Natural killer cell (primary cell): ENCODE results near the gene CCDC146. TPM values are rescaled to one million over a fixed set of nuclear protein-coding genes. Genes with fewer than 3 reads are reported as not detected.

ENCODE experiments used
- ATAC-seq, 3 donors: fragments of 150-1000 bp in 2 of 3; fragments of 200-7000 bp in 1 of 3; cut with Tn5 transposase; 1 replicate in 1 of 3; 2 replicates in 2 of 3; pipeline ENCODE4 v1.10.0; 2021; ENCODE audit warnings: mild to moderate bottlenecking in 2 of 3, moderate library complexity in 2 of 3
- DNase-seq, 2 donors: peaks; one replicate each; pipeline versions ENCODE4 v3.0.0 to v3.0.0-alpha.2; 2013 to 2021; ENCODE audit warnings: mixed read lengths in 1 of 2
- H3K27ac ChIP-seq: one replicate; pipeline ENCODE4 v1.5.1; 2013; ENCODE audit warnings: mild to moderate bottlenecking, low read length
- H3K27me3 ChIP-seq: one replicate; pipeline ENCODE4 v1.6.1; 2013; ENCODE audit warnings: low read length; ENCODE audit not compliant: control insufficient read depth, insufficient read depth
- H3K36me3 ChIP-seq: one replicate; pipeline ENCODE4 v1.6.1; 2013; ENCODE audit warnings: low read length; ENCODE audit not compliant: control insufficient read depth, insufficient read depth
- H3K4me1 ChIP-seq: one replicate; pipeline ENCODE4 v1.6.1; 2013; ENCODE audit warnings: low read length; ENCODE audit not compliant: control insufficient read depth, insufficient read depth
- H3K4me3 ChIP-seq: one replicate; pipeline ENCODE4 v1.5.1; 2013; ENCODE audit warnings: low read length
- H3K9me3 ChIP-seq: one replicate; pipeline ENCODE4 v1.6.1; 2013; ENCODE audit warnings: low read length; ENCODE audit not compliant: control insufficient read depth, insufficient read depth
- H3K27ac Mint-ChIP-seq, 2 donors: one replicate each; pipeline ENCODE4 v1.8.0; 2022; ENCODE audit warnings: mild to moderate bottlenecking in 2 of 2, mixed read lengths in 2 of 2, moderate library complexity in 1 of 2
- H3K27me3 Mint-ChIP-seq, 2 donors: one replicate each; pipeline ENCODE4 v1.8.0; 2022; ENCODE audit warnings: low read depth in 2 of 2, mixed read lengths in 2 of 2
- H3K36me3 Mint-ChIP-seq: one replicate; pipeline ENCODE4 v1.8.0; 2022; ENCODE audit warnings: mixed read lengths
- H3K4me1 Mint-ChIP-seq, 2 donors: one replicate each; pipeline ENCODE4 v1.8.0; 2022; ENCODE audit warnings: mixed read lengths in 2 of 2
- H3K4me3 Mint-ChIP-seq: one replicate; pipeline ENCODE4 v1.8.0; 2022; ENCODE audit warnings: mild to moderate bottlenecking, moderate library complexity, mixed read lengths
- H3K9me3 Mint-ChIP-seq, 2 donors: one replicate each; pipeline ENCODE4 v1.8.0; 2022; ENCODE audit warnings: mixed read lengths in 2 of 2
- CTCF ChIP-seq: fragments of 200-600 bp; IDR thresholded peaks from one replicate; pipeline ENCODE4 v1.8.0; 2022; ENCODE audit warnings: antibody characterized with exemption
- WGBS: methylation state at CpG from one replicate; pipeline ENCODE4 v1.1.7; 2013; ENCODE audit warnings: missing lambda C conversion rate; ENCODE audit not compliant: insufficient coverage; 5-methylcytosine and 5-hydroxymethylcytosine counted together
- intact Hi-C: fragments of 100-400 bp; cut with micrococcal nuclease; formaldehyde crosslinking; loops from one replicate; pipeline ENCODE4 v1.14.2; 2022
- total RNA-seq, 4 donors: library from RNA; stranded (reverse); fragments of 120-200 nt in 1 of 4; gene quantifications; one replicate each; pipeline versions ENCODE4 v1.2.3 to v1.2.4, GENCODE V29; 2013 to 2022

Gene CCDC146
- total RNA-seq, 3 donors from 2014 or later (not counting 1 experiment from before 2014, with no cell fraction given), result 20.1 to 25.6 (median 24.0) TPM

DNA sequence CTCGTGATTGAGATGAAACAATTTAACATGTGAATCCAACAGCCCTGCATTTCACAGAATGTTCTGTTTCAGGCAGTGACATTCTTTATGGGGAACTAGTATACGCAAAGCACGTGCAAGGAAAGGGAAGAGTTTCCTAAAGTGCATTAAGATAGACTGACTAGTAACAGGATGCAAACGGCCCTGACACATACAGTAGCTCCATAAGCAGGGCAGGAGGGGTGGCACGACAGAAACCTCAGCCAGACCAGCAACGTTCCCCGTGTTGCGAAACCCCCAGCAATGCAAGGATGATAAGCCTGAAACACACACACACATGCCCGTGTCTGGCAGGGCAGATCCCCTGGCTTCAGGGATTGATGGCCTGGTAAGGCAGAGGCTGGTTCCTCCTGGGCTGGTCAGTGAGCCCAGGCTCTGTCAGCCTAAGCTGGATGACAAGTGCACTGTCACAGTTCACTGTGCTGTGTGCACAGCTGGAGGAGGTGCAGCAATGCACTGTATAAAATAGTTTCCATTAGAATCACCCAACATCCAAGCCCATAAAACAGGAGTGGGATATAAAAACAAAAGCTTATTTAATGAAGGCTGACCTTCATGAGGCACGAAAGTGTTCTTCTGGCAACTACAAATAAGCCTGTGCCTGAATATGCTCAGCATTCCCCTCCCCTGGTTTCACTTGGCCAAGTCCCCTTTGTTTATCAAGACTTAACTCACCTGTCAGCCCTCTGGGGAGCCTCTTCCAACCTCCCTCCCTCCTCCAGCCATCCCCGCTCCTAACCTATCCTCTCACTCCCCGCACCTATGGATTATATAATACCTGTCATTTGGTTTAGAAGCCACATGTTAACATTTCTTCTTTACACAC lies 204.9 kb downstream of the CCDC146 start:
- Histone ChIP-seq H3K4me3 (no peak overlapping the region), H3K36me3 (peaks cover 26% of the 10 kb centered on the region), H3K9me3 (no peaks in the 10 kb centered on the region), H3K4me1 (peaks cover 57% of the 10 kb centered on the region), H3K27ac (peak overlapping the region; percentile 58), H3K27me3 (no peaks in the 10 kb centered on the region)
- no peak for TF ChIP-seq CTCF
- ATAC-seq (peak in 1 of 3 donors; percentile 29), DNase-seq (peak in 1 of 2 donors; percentile 35)
- Mint-ChIP-seq H3K36me3 (peaks cover 20% of the 10 kb centered on the region), H3K4me1 (peaks cover 83 to 88% of the 10 kb centered on the region in 2 donors), H3K9me3 (no peaks in the 10 kb centered on the region), H3K4me3 (peak overlapping the region; percentile 91), H3K27ac (peak overlapping the region; percentile 97), H3K27me3 (no peaks in the 10 kb centered on the region)
- 54% methylated on average over 12 of the region's 12 CpGs for WGBS
- intact Hi-C loops, result loop anchor here (1.0 to 5.0 kb wide), 2 partner anchors 24 to 130 kb away; partner anchors contain the start of gene FGL2

DNA sequence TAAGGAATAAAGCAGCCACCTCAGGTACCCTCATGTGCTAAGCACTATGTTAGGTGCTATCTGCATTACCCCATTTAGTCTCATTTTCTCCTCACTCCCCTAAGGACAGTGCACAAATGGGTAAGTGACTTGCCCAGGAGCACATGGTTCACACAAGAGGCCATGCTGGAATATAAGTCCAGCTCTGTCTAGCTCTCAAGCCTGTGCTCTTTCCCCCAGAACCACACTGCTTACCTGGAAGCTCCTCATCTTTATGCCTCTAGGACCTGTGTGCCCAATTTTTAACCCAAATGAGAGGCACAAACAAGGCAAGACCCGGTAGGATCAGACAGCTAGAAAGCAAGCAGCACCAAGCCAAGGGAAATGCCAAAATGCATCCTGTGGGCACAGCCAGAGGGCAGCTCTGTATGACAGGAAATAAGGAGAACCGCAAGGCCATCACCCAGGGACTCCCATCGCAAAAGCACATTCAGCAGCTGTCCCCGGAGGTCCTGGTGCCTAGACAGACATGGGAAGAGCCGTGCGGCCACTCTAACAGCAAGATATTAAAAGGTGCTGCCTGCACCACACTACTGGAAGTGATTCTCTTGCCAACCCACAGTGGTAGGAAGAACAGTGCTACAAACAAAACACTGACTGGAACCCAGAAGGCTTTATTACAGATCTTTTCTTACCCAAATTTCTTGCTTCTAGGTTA lies 205.7 kb downstream of the CCDC146 start:
- 6% methylated on average over 6 of the region's 6 CpGs for WGBS
- peak in 1 of 2 donors; percentile 50 for DNase-seq
- Histone ChIP-seq H3K9me3 (no peaks in the 10 kb centered on the region), H3K4me3 (peak overlapping the region; percentile 4), H3K4me1 (peaks cover 58% of the 10 kb centered on the region), H3K27me3 (no peaks in the 10 kb centered on the region), H3K36me3 (peaks cover 21% of the 10 kb centered on the region), H3K27ac (peak overlapping the region; percentile 58)
- H3K36me3 Mint-ChIP-seq, result peaks cover 20% of the 10 kb centered on the region
- intact Hi-C loops, result loop anchor here (1.0 to 5.0 kb wide), 2 partner anchors 23 to 131 kb away; partner anchors contain the start of gene FGL2
- H3K27ac Mint-ChIP-seq, result peak overlapping the region; percentile 97
- H3K27me3 Mint-ChIP-seq, result no peaks in the 10 kb centered on the region
- peak overlapping the region; percentile 91 for H3K4me3 Mint-ChIP-seq
- no peaks in the 10 kb centered on the region for H3K9me3 Mint-ChIP-seq
- ATAC-seq, result peak; percentile 15 to 36 (median 23)
- peaks cover 82 to 86% of the 10 kb centered on the region in 2 donors for H3K4me1 Mint-ChIP-seq
- TF ChIP-seq CTCF, result no peak

DNA sequence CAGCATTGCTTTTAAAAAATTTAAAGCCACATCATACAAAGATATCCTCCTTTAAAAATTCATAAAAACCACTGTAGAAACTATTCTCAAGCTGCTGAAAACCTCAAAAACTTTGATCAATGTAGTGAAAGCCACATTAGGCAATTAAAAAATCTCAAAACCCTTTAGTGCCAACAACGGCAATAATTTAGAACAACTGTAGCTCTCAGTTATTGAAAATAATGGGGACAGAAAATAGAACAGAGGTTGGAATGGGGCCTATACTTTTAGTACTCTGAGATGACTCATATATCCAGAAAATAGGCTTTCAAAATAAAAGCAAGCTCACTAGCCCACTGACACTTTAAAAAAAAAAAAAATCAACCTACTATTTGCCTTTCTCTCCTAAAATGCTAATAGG lies 206.3 kb downstream of the CCDC146 start:
- Histone ChIP-seq H3K4me3 (no peak overlapping the region), H3K36me3 (peaks cover 16% of the 10 kb centered on the region), H3K27me3 (no peaks in the 10 kb centered on the region), H3K9me3 (no peaks in the 10 kb centered on the region), H3K27ac (peak overlapping the region; percentile 58), H3K4me1 (peaks cover 58% of the 10 kb centered on the region)
- H3K4me3 Mint-ChIP-seq, result peak overlapping the region; percentile 91
- peaks cover 20% of the 10 kb centered on the region for H3K36me3 Mint-ChIP-seq
- H3K9me3 Mint-ChIP-seq, result no peaks in the 10 kb centered on the region
- no peak for TF ChIP-seq CTCF
- DNase-seq (no peak), ATAC-seq (no peak)
- H3K27ac Mint-ChIP-seq, result peak overlapping the region; percentile 97
- WGBS, result no CpG with 5 or more reads among the region's 1 CpG
- no peaks in the 10 kb centered on the region for H3K27me3 Mint-ChIP-seq
- peaks cover 82 to 86% of the 10 kb centered on the region in 2 donors for H3K4me1 Mint-ChIP-seq
- intact Hi-C loops, result loop anchor here (5.0 kb wide), 1 partner anchor 131 kb away; the partner anchor contains the start of gene FGL2
